Astrocyte (in vitro differentiated cells and primary cell): ENCODE results near the gene ARR3. TPM values are rescaled to one million over a fixed set of nuclear protein-coding genes. Genes with fewer than 3 reads are reported as not detected.
A peak's percentile ranks its signal among the peaks of the same experiment; 100 is the strongest.

Experiments used
- DNase-seq: peaks from one replicate; pipeline ENCODE4 v3.0.0-alpha.2; 2010; ENCODE audit warnings: low read depth
- FAIRE-seq: peaks from 2 replicates; lab custom pipeline; 2011; peaks lifted over from hg19 to GRCh38; lab: Jason Lieb, UNC
- H2AFZ ChIP-seq: 2 replicates; pipeline ENCODE4 v1.6.0; 2012; ENCODE audit warnings: low read depth, low read length, inconsistent platforms
- H3K27ac ChIP-seq: 2 replicates; pipeline ENCODE4 v1.5.1; 2011; ENCODE audit warnings: low read depth, low read length, inconsistent platforms
- H3K27me3 ChIP-seq: 2 replicates; pipeline ENCODE4 v1.6.0; 2011; ENCODE audit warnings: low read length, inconsistent platforms; ENCODE audit not compliant: insufficient read depth
- H3K36me3 ChIP-seq: 2 replicates; pipeline ENCODE4 v1.5.1; 2011; ENCODE audit warnings: low read length, inconsistent platforms; ENCODE audit not compliant: insufficient read depth
- H3K4me1 ChIP-seq: 2 replicates; pipeline ENCODE4 v1.5.1; 2011; ENCODE audit warnings: low read length, inconsistent platforms; ENCODE audit not compliant: insufficient read depth
- H3K4me2 ChIP-seq: 2 replicates; pipeline ENCODE4 v1.6.0; 2012; ENCODE audit warnings: low read length, inconsistent platforms
- H3K4me3 ChIP-seq: 2 replicates; pipeline ENCODE4 v1.5.1; 2011; ENCODE audit warnings: low read depth, mild to moderate bottlenecking, low read length, inconsistent platforms; ENCODE audit not compliant: insufficient read depth
- H3K79me2 ChIP-seq: 2 replicates; pipeline ENCODE4 v1.6.0; 2012; ENCODE audit warnings: mild to moderate bottlenecking, low read length, inconsistent platforms; ENCODE audit not compliant: insufficient read depth
- H3K9ac ChIP-seq: 2 replicates; pipeline ENCODE4 v1.6.0; 2012; ENCODE audit warnings: mild to moderate bottlenecking, low read length, inconsistent platforms
- H3K9me3 ChIP-seq: 2 replicates; pipeline ENCODE4 v1.5.1; 2012; ENCODE audit warnings: low read depth, mild to moderate bottlenecking, low read length, inconsistent platforms; ENCODE audit not compliant: insufficient read depth
- H4K20me1 ChIP-seq: 2 replicates; pipeline ENCODE4 v1.6.0; 2012; ENCODE audit warnings: low read length, inconsistent platforms; ENCODE audit not compliant: insufficient read depth
- H3K27ac Mint-ChIP-seq: one replicate; pipeline ENCODE4 v1.8.0; 2021; ENCODE audit warnings: mild to moderate bottlenecking, mixed read lengths; ENCODE audit not compliant: unreplicated experiment
- H3K27me3 Mint-ChIP-seq: one replicate; pipeline ENCODE4 v1.8.0; 2021; ENCODE audit warnings: low read depth, mixed read lengths; ENCODE audit not compliant: unreplicated experiment
- H3K36me3 Mint-ChIP-seq: one replicate; pipeline ENCODE4 v1.8.0; 2021; ENCODE audit warnings: low read depth, mixed read lengths; ENCODE audit not compliant: unreplicated experiment
- H3K4me1 Mint-ChIP-seq: one replicate; pipeline ENCODE4 v1.8.0; 2021; ENCODE audit warnings: low read depth, mixed read lengths; ENCODE audit not compliant: unreplicated experiment
- H3K4me3 Mint-ChIP-seq: one replicate; pipeline ENCODE4 v1.8.0; 2021; ENCODE audit warnings: mild to moderate bottlenecking, moderate library complexity, mixed read lengths; ENCODE audit not compliant: unreplicated experiment
- H3K9me3 Mint-ChIP-seq: one replicate; pipeline ENCODE4 v1.8.0; 2021; ENCODE audit warnings: mild to moderate bottlenecking, mixed read lengths; ENCODE audit not compliant: unreplicated experiment
- CTCF ChIP-seq: IDR thresholded peaks from 2 replicates; pipeline ENCODE4 v1.5.1; 2011; ENCODE audit warnings: low read depth, mild to moderate bottlenecking, inconsistent platforms, low read length, moderate library complexity; ENCODE audit not compliant: insufficient read depth
- EZH2 ChIP-seq: IDR thresholded peaks from 2 replicates; pipeline ENCODE4 v1.6.1; 2012; ENCODE audit warnings: mild to moderate bottlenecking, low read length, inconsistent platforms; ENCODE audit not compliant: insufficient read depth
- total RNA-seq: library from RNA; stranded (reverse); gene quantifications from 2 replicates; pipeline ENCODE4 v1.2.1, GENCODE V29; 2021

Gene ARR3
- total RNA-seq, 1 donor from 2014 or later = not detected

GRCh38 chrX:70324326-70324725, 56.2 kb downstream of the ARR3 start:
- peak; percentile 12 for DNase-seq

DNA sequence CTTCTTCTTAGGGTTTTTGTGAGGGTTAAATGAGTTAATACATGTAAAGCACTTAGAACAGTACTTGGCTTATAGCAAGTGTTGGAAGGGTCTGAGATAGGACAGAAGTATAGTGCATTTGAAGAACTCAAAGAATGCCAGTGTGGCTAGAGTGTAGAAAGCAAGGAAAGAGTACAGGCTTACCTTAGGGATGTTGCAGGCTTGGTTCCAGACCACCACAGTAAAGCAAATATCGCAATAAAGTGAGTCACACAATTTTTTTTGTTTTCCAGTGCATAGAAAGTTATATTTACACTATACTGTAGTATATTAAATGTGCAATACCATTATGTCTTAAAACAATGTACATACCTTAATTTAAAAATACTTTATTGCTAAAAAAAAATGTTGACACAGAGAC, 63.0 kb downstream of the ARR3 start:
- Histone ChIP-seq H4K20me1 (no peaks in the 10 kb centered on the region), H3K27ac (no peak overlapping the region), H3K9me3 (no peaks in the 10 kb centered on the region), H3K4me1 (no peaks in the 10 kb centered on the region), H3K36me3 (peaks cover 3% of the 10 kb centered on the region), H2AFZ (no peak overlapping the region), H3K79me2 (peaks cover 6% of the 10 kb centered on the region), H3K27me3 (no peaks in the 10 kb centered on the region), H3K4me3 (no peak overlapping the region), H3K4me2 (no peak overlapping the region), H3K9ac (no peak overlapping the region)
- H3K4me3 Mint-ChIP-seq = no peak overlapping the region
- no peaks in the 10 kb centered on the region for H3K4me1 Mint-ChIP-seq
- no peaks in the 10 kb centered on the region for H3K9me3 Mint-ChIP-seq
- H3K27me3 Mint-ChIP-seq = no peaks in the 10 kb centered on the region
- DNase-seq = peak; percentile 13
- peak; percentile 91 for FAIRE-seq
- no peak overlapping the region for H3K27ac Mint-ChIP-seq
- TF ChIP-seq CTCF (no peak), EZH2 (no peak)
- no peaks in the 10 kb centered on the region for H3K36me3 Mint-ChIP-seq

More at GRCh38 chrX:70324326-70324725, 56.2 kb downstream of the ARR3 start:
- Mint-ChIP-seq H3K36me3 (no peaks in the 10 kb centered on the region), H3K27ac (no peak overlapping the region), H3K27me3 (no peaks in the 10 kb centered on the region), H3K4me3 (no peak overlapping the region), H3K4me1 (no peaks in the 10 kb centered on the region), H3K9me3 (no peaks in the 10 kb centered on the region)
- FAIRE-seq = peak; percentile 32
- Histone ChIP-seq H3K79me2 (peaks cover 19% of the 10 kb centered on the region), H3K36me3 (no peaks in the 10 kb centered on the region), H4K20me1 (no peaks in the 10 kb centered on the region), H3K9ac (no peak overlapping the region), H3K9me3 (no peaks in the 10 kb centered on the region), H3K4me2 (no peak overlapping the region), H3K27me3 (no peaks in the 10 kb centered on the region), H2AFZ (no peak overlapping the region), H3K4me1 (no peaks in the 10 kb centered on the region), H3K27ac (no peak overlapping the region), H3K4me3 (no peak overlapping the region)
- TF ChIP-seq EZH2 (no peak), CTCF (no peak)

Other genes starting within 250 kb of the ARR3 start
- gene AWAT2, start 218.4 kb upstream of the ARR3 start, total RNA-seq = not detected in 2 replicates
- not detected in 2 replicates for gene OTUD6A, start 205.9 kb upstream of the ARR3 start, total RNA-seq
- 38.2 and 41.1 TPM in 2 replicates for gene IGBP1, start 134.9 kb upstream of the ARR3 start, total RNA-seq
- gene DGAT2L6, start 90.9 kb upstream of the ARR3 start, total RNA-seq = not detected in 2 replicates
- not detected in 2 replicates for gene AWAT1, start 33.7 kb upstream of the ARR3 start, total RNA-seq
- gene P2RY4, start 8.1 kb upstream of the ARR3 start, total RNA-seq = 0.18 TPM in 1 of 2 replicates, not detected in the other
- not detected in 2 replicates for gene RAB41, start 13.8 kb downstream of the ARR3 start, total RNA-seq
- 47.4 and 48.9 TPM in 2 replicates for gene PDZD11, start 21.6 kb downstream of the ARR3 start, total RNA-seq
- gene KIF4A, start 21.8 kb downstream of the ARR3 start, total RNA-seq = 1.7 and 3.0 TPM in 2 replicates
- not detected in 2 replicates for gene GDPD2, start 155.0 kb downstream of the ARR3 start, total RNA-seq
- gene DLG3, start 176.5 kb downstream of the ARR3 start, total RNA-seq = 14.5 and 15.2 TPM in 2 replicates